ENCODE measurements around the gene SZT2. TPM values are rescaled to one million over a fixed set of nuclear protein-coding genes. Genes with fewer than 3 reads are reported as not detected.

Gene SZT2
- total RNA-seq, 1 donor from 2014 or later: 63.6 TPM

- no peak overlapping the region for H3K27ac Mint-ChIP-seq (ENCODE audit: unreplicated experiment)
- TF ChIP-seq CTCF (IDR thresholded peaks at IDR 0.05): no peak
- no peaks in the 10 kb centered on the region for H3K36me3 Mint-ChIP-seq (ENCODE audit: unreplicated experiment)
- H3K27me3 Mint-ChIP-seq (ENCODE audit: unreplicated experiment): no peaks in the 10 kb centered on the region
- H3K9me3 Mint-ChIP-seq (ENCODE audit: unreplicated experiment): no peaks in the 10 kb centered on the region
- H3K4me1 Mint-ChIP-seq (ENCODE audit: unreplicated experiment): no peaks in the 10 kb centered on the region
- H3K4me3 Mint-ChIP-seq (ENCODE audit: unreplicated experiment): no peak overlapping the region
- peak; percentile 62 for DNase-seq (ENCODE audit: extremely low spot score, unreplicated experiment)
Measured at GRCh38 chr1:43503534-43503933, 113.8 kb downstream of the SZT2 start.

Small RNA genes within 50 kb of the gene (microRNA-seq; reads per million reads assigned to microRNA genes)
- gene MIR6734 (ENCODE audit: unreplicated experiment) (2.7 reads per million), gene MIR6735 (ENCODE audit: unreplicated experiment) (not detected)

Other genes starting within 250 kb of the SZT2 start
- 38.3 and 42.8 TPM in 2 replicates for gene EBNA1BP2, start 217.6 kb upstream of the SZT2 start, total RNA-seq
- gene CFAP57, start 217.6 kb upstream of the SZT2 start, total RNA-seq: 0.24 TPM in 1 of 2 replicates, not detected in the other
- gene TMEM125, start 119.9 kb upstream of the SZT2 start, total RNA-seq: not detected in 2 replicates
- gene C1orf210, start 104.3 kb upstream of the SZT2 start, total RNA-seq: not detected in 2 replicates
- gene TIE1, start 88.9 kb upstream of the SZT2 start, total RNA-seq: not detected in 2 replicates
- not detected in 2 replicates for gene MPL, start 52.1 kb upstream of the SZT2 start, total RNA-seq
- gene CDC20, start 30.9 kb upstream of the SZT2 start, total RNA-seq: 15.2 and 18.7 TPM in 2 replicates
- gene ELOVL1, start 21.9 kb upstream of the SZT2 start, total RNA-seq: 61.9 and 62.5 TPM in 2 replicates
- gene MED8, start 99 bp upstream of the SZT2 start, total RNA-seq: 39.8 and 40.4 TPM in 2 replicates
- 43.2 and 45.9 TPM in 2 replicates for gene HYI, start 64.0 kb downstream of the SZT2 start, total RNA-seq
- gene PTPRF, start 141.0 kb downstream of the SZT2 start, total RNA-seq: 37.3 and 45.1 TPM in 2 replicates